Measurements from ENCODE around the gene ADD3. TPM values are rescaled to one million over a fixed set of nuclear protein-coding genes. Genes with fewer than 3 reads are reported as not detected.

The ADD3 gene
- total RNA-seq, 1 donor, result 1,018 TPM

DNA sequence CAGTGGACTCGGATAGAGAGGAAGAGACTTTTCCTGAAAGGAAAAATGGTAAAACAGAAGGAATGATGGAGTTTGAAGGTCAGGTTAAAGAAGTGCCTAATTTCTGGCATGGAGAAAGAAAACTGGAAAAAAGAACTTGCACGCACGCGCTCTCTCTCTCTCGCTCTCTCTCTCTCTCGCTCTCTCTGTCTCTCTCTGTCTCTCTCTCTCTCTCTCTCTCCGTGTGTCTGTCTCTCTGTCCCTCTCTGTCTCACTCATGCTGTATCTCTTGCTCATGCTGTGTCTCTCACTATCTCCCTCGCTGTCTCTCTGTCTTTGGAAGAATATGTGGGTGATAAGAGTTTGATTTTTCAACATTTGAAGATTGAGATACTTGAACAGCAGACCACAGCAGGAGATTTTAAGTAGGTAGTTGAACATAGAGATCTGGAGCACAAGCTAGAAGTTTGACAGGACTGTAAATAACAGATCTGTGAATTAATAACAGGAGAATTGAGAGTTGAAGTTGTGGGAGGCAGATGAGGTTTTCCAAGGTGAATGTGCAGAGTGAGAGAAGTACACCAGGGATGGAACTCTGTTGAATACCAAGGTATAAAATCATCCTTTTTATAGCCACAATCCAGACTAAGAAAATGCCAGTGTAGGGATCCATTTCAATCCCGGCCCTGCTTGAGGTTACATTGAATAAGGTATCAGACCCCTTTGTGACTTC lies 33.1 kb downstream of the ADD3 start:
- H3K36me3 ChIP-seq (ENCODE audit: insufficient read depth, low read length), result no peaks in the 10 kb centered on the region
- H3K4me2 ChIP-seq (ENCODE audit: insufficient read depth, low read length), result no peak overlapping the region
- H3K27me3 ChIP-seq (ENCODE audit: insufficient read depth, low read length), result no peaks in the 10 kb centered on the region
- H3K27ac ChIP-seq (ENCODE audit: low read depth, low read length), result no peak overlapping the region
- peaks cover 15% of the 10 kb centered on the region for H4K20me1 ChIP-seq (ENCODE audit: insufficient read depth, low read length)
- no peak overlapping the region for H2AFZ ChIP-seq (ENCODE audit: low read length)
- H3K4me1 ChIP-seq (ENCODE audit: insufficient read depth, low read length), result peaks cover 12% of the 10 kb centered on the region
- TF ChIP-seq, protein P1, sequence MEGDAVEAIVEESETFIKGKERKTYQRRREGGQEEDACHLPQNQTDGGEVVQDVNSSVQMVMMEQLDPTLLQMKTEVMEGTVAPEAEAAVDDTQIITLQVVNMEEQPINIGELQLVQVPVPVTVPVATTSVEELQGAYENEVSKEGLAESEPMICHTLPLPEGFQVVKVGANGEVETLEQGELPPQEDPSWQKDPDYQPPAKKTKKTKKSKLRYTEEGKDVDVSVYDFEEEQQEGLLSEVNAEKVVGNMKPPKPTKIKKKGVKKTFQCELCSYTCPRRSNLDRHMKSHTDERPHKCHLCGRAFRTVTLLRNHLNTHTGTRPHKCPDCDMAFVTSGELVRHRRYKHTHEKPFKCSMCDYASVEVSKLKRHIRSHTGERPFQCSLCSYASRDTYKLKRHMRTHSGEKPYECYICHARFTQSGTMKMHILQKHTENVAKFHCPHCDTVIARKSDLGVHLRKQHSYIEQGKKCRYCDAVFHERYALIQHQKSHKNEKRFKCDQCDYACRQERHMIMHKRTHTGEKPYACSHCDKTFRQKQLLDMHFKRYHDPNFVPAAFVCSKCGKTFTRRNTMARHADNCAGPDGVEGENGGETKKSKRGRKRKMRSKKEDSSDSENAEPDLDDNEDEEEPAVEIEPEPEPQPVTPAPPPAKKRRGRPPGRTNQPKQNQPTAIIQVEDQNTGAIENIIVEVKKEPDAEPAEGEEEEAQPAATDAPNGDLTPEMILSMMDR (IDR thresholded peaks at IDR 0.05; ENCODE audit: extremely low read depth, low read depth, low read length), result no peak
- H3K9me3 ChIP-seq (ENCODE audit: low read depth, low read length), result no peaks in the 10 kb centered on the region
- H3K4me3 ChIP-seq (ENCODE audit: insufficient read depth, low read length), result no peak overlapping the region
- H3K79me2 ChIP-seq (ENCODE audit: insufficient read depth, low read length), result peaks cover 84% of the 10 kb centered on the region
- DNase-seq (ENCODE audit: insufficient read length, low spot score, missing footprints), result no peak

DNA sequence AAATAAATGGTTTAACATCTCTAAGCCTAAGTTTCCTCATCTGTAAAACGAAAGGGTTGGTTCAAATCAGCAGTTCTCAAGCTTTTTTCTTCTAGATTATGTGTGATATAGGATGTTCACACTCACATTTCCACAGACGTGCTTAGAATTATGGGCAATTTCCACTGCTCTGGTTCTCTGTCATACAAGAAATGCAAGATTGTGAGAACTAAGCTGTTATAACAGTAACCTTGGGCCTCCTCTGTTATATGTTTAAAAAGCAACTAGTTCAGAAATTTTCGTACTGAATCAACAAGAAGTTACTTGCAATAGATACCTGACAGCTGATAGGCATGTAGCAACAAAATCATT lies 33.7 kb downstream of the ADD3 start:
- peaks cover 15% of the 10 kb centered on the region for H4K20me1 ChIP-seq (ENCODE audit: insufficient read depth, low read length)
- peaks cover 12% of the 10 kb centered on the region for H3K4me1 ChIP-seq (ENCODE audit: insufficient read depth, low read length)
- no peak for DNase-seq (ENCODE audit: insufficient read length, low spot score, missing footprints)

DNA sequence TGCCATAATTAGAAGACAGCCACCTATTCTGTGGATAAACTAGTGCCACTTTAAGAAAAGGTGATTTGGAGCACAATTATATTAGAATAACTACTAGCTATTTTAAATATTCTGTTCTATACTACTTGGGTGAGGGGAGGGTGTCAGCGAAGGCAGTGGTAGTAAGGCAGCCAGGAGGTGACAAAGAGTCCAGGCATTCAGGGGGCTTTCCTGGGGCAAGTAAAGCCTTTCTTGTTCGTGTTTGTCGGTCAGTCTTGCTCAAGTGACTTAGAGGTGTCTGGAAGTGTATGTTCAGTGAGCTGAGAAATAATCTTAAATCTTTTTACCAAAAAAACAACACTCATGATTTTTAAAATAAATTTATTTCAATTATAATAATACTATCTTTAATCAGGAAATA lies 34.4 kb downstream of the ADD3 start:
- H3K4me1 ChIP-seq (ENCODE audit: insufficient read depth, low read length), result peaks cover 12% of the 10 kb centered on the region
- no peak overlapping the region for H2AFZ ChIP-seq (ENCODE audit: low read length)
- peaks cover 13% of the 10 kb centered on the region for H4K20me1 ChIP-seq (ENCODE audit: insufficient read depth, low read length)
- no peak for DNase-seq (ENCODE audit: insufficient read length, low spot score, missing footprints)
- peaks cover 4% of the 10 kb centered on the region for H3K36me3 ChIP-seq (ENCODE audit: insufficient read depth, low read length)
- H3K4me3 ChIP-seq (ENCODE audit: insufficient read depth, low read length), result no peak overlapping the region
- peaks cover 85% of the 10 kb centered on the region for H3K79me2 ChIP-seq (ENCODE audit: insufficient read depth, low read length)
- H3K27me3 ChIP-seq (ENCODE audit: insufficient read depth, low read length), result no peaks in the 10 kb centered on the region
- TF ChIP-seq, protein P1 (IDR thresholded peaks at IDR 0.05; ENCODE audit: extremely low read depth, low read depth, low read length), result no peak
- H3K4me2 ChIP-seq (ENCODE audit: insufficient read depth, low read length), result peak overlapping the region; percentile 19
- H3K9me3 ChIP-seq (ENCODE audit: low read depth, low read length), result no peaks in the 10 kb centered on the region
- no peak overlapping the region for H3K27ac ChIP-seq (ENCODE audit: low read depth, low read length)

More for the DNA sequence above, 33.7 kb downstream of the ADD3 start:
- H3K4me3 ChIP-seq (ENCODE audit: insufficient read depth, low read length), result no peak overlapping the region
- H2AFZ ChIP-seq (ENCODE audit: low read length), result no peak overlapping the region
- no peak overlapping the region for H3K27ac ChIP-seq (ENCODE audit: low read depth, low read length)
- no peak overlapping the region for H3K4me2 ChIP-seq (ENCODE audit: insufficient read depth, low read length)
- H3K9me3 ChIP-seq (ENCODE audit: low read depth, low read length), result no peaks in the 10 kb centered on the region
- H3K79me2 ChIP-seq (ENCODE audit: insufficient read depth, low read length), result peaks cover 86% of the 10 kb centered on the region
- H3K36me3 ChIP-seq (ENCODE audit: insufficient read depth, low read length), result no peaks in the 10 kb centered on the region
- TF ChIP-seq, protein P1 (IDR thresholded peaks at IDR 0.05; ENCODE audit: extremely low read depth, low read depth, low read length), result no peak
- no peaks in the 10 kb centered on the region for H3K27me3 ChIP-seq (ENCODE audit: insufficient read depth, low read length)

DNA sequence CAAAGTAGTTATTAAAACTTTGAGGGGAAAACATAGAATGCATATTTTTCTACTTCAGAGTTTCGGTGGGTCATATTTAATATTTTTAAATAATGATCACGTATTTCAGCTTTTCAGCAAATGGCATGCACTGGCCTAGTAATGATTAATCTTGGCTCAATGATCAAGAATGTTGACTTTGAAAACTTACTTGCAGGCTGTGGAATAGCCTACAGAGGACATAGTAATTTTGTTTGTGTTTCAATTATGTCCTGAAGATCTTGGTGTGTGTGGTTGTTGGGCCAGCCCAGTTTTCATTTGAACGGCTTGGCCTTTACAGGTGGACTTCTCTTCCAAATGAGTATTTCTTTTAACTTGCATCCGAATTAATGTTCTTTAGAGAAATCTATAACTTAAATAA lies 35.1 kb downstream of the ADD3 start:
- Histone ChIP-seq H3K27ac (ENCODE audit: low read depth, low read length) (no peak overlapping the region), H3K79me2 (ENCODE audit: insufficient read depth, low read length) (peaks cover 90% of the 10 kb centered on the region)
- TF ChIP-seq, protein P1 (IDR thresholded peaks at IDR 0.05; ENCODE audit: extremely low read depth, low read depth, low read length), result no peak

More for the DNA sequence above, 35.1 kb downstream of the ADD3 start:
- DNase-seq (ENCODE audit: insufficient read length, low spot score, missing footprints), result no peak
- Histone ChIP-seq H3K27me3 (ENCODE audit: insufficient read depth, low read length) (no peaks in the 10 kb centered on the region), H3K4me1 (ENCODE audit: insufficient read depth, low read length) (peaks cover 12% of the 10 kb centered on the region), H4K20me1 (ENCODE audit: insufficient read depth, low read length) (peaks cover 13% of the 10 kb centered on the region), H3K4me3 (ENCODE audit: insufficient read depth, low read length) (no peak overlapping the region), H3K36me3 (ENCODE audit: insufficient read depth, low read length) (peaks cover 4% of the 10 kb centered on the region), H3K4me2 (ENCODE audit: insufficient read depth, low read length) (no peak overlapping the region), H2AFZ (ENCODE audit: low read length) (no peak overlapping the region), H3K9me3 (ENCODE audit: low read depth, low read length) (no peaks in the 10 kb centered on the region)
